ENCODE measurements around the gene PLEKHJ1.
A peak's percentile ranks its signal among the peaks of the same experiment; 100 is the strongest.

DNA sequence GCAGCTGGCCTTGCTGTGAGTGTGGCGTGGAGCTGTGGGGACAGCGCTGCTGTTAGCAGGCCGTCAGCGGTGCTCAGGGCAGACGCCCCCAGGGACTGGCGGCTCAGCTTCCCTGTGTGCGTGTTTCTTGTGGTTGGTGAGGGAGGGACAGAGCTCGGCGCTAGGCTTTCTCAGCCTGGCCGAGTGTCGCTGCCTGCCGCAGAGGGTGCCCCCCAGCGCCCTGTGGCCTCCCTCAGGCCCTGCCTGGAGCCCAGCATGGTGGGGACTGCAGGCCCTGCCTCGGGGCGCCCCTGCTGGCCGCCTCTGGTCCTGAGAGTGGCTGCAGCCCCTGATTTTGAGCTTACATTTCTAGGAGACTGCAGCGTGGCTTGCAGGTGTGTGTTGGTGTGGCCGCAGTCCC lies 36.9 kb downstream of the PLEKHJ1 start:
- TF ChIP-seq, protein P1, sequence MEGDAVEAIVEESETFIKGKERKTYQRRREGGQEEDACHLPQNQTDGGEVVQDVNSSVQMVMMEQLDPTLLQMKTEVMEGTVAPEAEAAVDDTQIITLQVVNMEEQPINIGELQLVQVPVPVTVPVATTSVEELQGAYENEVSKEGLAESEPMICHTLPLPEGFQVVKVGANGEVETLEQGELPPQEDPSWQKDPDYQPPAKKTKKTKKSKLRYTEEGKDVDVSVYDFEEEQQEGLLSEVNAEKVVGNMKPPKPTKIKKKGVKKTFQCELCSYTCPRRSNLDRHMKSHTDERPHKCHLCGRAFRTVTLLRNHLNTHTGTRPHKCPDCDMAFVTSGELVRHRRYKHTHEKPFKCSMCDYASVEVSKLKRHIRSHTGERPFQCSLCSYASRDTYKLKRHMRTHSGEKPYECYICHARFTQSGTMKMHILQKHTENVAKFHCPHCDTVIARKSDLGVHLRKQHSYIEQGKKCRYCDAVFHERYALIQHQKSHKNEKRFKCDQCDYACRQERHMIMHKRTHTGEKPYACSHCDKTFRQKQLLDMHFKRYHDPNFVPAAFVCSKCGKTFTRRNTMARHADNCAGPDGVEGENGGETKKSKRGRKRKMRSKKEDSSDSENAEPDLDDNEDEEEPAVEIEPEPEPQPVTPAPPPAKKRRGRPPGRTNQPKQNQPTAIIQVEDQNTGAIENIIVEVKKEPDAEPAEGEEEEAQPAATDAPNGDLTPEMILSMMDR (conservative IDR thresholded peaks at IDR 0.05; ENCODE audit: low read depth, low read length): peak; percentile 27; the same call in 1 of the 2 replicates
- TF ChIP-seq EZH2 (IDR thresholded peaks at IDR 0.05; ENCODE audit: borderline replicate concordance, low read depth, low read length, poor library complexity, severe bottlenecking): no peak
